NCI-H510A (cell line): ENCODE results near the gene MEIOB.
"Not testable (repeated sequence)": the region's sequence is repeated elsewhere in the genome, so short reads cannot be mapped to it uniquely, and the experiment has no call there.

Experiments
- DNase-seq: peaks from one replicate; lab custom pipeline; 2025; lab: John Stamatoyannopoulos, UW

MEIOB gene

DNA sequence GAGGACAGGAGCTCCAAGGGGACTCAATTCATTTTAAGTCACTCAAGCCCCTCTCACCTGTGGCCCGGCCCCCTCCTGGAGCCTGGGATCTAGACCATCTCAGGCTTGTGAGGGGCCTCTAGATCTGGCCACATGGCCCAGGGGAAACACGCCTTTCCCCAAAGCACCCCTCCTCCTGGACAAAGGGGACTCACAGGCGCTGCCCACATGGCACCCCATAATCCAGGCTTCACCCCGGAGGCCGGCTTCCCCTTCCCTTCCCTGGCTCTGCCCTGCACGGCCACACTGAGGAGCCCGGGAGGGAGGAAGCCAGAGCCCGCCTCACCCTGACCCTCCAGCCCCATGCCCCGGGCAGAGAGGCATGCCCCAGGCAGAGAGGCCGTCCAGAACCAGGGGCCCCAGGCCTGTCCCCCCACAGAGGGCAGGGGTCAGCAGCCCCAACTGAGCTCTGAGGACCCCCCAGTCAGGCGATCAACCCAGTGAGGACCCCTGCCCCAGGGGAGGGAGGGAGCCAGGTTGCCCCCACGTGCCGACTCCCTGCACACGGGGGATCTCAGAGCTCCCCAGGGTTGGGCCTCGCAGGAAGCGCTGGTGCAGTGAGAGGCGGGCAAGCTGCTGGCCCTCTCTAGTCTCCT is 35.4 kb upstream of the MEIOB start:
- DNase-seq = no peak

- DNase-seq = no peak
Observed at GRCh38 chr16:1906846-1907165, 34.8 kb upstream of the MEIOB start.

DNA sequence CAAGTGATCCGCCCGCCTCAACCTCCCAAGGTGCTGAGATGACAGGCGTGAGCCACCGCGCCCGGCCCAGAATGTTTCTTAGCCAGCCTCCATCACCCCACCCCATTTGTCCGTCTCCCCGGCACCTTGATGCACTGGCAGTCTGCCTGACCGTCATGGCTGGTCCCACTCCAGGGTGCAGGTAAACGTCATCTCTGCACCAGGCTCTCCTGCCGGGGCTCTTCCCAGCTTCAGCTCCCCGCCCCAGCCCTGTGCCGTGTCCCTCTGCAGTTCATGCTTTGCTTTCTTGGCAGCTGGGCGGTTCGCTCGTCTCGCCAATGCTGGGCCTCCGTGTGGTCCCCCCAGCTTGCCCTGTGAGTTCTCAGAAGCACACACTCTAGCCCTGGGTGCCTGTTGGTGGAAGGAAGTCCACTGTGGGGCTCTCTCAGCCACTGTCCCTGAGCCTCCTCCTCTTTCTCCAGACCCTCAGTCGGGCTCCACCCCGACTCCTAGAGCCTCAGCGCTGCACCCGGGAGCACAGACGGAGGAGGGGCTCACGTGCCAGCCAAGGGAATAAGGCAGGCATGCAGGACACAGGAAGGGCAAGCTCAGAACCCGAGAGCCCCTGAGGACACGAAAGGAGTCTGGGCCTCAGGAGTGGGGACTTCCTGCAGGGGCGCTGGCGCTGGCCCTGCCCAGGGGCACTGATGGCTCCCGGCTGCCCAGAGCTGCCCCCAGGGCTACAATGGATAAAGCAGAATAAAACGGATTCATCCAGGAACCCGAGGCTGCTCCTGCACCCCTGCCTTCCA is 34.3 kb upstream of the MEIOB start:
- no peak for DNase-seq

- DNase-seq = no peak
Observed at GRCh38 chr16:1903845-1904840, 32.2 kb upstream of the MEIOB start.

DNA sequence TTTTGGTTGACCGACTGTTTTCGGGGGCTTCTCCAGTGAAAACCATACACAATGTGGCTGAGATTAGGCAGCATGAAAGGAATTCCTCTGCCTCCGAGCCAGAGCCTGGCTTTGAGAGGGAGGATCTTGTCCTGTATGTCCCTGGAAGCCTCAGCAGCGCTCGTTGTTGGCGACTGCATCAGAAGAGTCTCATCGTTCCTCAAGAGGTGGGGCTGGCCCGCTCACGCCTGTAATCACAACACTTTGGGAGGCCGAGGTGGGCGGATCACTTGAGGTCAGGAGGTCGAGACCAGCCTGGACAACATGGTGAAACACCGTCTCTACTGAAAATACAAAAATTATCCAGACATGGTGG is 31.2 kb upstream of the MEIOB start:
- no peak for DNase-seq

GRCh38 chr16:1902547-1903219 is 30.7 kb upstream of the MEIOB start:
- DNase-seq = no peak

DNA sequence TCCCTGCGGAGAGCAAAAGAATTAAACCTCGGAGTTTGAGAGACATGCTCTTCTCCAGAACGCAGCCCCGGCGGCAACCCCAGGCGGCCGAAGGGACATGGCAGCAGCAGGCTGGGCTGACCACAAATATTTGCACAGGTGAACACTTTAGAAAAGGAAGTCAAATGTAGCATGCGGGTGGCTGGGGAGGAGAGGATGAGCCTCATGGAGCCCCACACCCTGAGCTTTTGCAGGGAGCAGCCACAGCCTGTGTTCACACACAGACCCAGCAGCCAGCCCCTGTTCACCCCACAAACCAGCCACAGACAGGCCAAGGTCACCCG is 28.4 kb upstream of the MEIOB start:
- DNase-seq = peak; percentile 88

DNA sequence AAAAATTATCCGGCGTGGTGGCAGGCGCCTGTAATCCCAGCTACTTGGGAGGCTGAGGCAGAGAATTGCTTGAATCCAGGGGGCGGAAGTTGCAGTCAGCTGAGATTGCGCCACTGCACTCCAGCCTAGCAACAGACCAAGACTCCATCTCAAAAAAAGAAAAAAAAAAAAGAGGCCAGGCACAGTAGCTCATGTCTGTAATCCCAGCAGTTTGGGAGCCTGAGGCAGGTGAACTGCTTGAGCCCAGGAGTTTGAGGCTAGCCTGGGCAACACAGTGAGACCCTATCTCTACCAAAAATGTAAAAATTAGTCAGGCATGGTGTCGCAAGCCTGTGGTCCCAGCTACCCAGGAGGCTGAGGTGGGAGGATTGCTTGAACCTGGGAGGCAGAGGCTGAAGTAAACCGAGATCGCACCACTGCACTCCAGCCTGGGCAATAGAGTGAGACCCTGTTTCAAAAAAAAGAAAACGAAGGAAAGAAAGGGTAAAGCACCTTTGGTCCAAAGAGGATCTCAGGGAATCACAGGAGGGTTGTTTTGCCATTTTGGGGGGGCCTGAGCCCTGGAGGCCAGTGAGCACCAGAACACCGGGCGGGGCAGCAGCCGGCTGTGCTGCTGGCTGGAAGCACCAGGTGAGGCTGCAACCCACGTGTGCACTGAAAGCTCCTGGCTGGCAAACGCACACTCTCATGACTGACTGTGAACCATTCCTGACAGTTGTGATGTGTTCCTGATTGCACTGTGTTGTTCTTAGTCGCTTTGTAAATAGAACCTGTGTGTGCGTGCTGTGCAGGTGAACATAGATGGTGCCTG is 27.9 kb upstream of the MEIOB start:
- DNase-seq = peak; percentile 88

GRCh38 chr16:1897692-1898091 is 25.7 kb upstream of the MEIOB start:
- not testable (repeated sequence) for DNase-seq

DNA sequence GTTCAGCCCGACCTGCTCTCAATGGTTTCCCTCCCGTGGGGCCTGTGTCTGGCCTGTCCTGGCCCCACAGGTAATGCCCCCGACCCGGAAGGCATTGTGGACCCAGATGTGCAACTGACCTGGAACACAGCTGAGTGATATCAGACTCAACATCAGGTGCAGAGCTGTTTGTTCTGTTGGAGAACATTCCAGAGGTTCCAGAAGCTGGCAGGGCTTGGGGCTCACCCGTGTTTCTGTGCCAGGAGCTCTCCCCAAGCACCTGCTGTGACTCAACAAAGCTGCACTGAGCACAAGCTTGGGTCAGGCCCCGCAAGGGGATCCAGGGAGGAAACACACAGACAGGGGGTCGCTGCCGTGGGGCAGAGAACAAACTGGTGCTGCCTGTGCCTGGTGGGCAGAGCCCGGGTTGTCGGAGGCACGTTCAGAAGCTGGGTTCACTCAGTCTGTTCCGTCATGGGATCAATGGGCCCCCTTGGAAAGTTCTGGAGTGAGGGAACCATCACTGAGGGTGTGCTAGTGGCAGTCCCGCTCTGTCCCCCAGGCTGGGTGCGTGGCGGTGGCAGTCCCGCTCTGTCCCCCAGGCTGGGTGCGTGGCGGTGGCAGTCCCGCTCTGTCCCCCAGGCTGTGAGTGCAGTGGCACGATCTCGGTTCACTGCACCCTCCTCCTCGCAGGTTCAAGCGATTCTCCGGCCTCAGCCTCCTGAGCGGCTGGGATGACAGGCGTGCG is 24.1 kb upstream of the MEIOB start:
- no peak for DNase-seq

DNA sequence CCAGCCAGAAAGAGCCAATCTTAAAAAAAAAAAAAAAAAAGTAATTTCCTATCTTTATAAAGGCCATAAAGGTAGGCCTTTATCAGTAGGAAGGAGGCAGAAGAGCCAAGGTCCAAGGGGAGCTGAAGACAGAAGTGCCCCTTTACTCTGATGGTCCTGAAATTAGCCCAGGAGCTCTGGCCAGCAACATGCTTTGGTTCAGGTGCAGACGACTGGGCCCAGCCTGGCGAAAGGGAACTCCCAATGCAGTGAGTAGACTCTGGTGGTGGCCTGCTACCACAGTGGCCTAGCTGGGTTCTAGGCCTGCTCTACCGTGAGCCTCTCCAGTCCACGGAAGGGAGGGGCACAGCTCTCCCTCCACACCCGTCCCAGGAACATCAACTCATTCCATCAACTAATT is 23.1 kb upstream of the MEIOB start:
- no peak for DNase-seq

DNA sequence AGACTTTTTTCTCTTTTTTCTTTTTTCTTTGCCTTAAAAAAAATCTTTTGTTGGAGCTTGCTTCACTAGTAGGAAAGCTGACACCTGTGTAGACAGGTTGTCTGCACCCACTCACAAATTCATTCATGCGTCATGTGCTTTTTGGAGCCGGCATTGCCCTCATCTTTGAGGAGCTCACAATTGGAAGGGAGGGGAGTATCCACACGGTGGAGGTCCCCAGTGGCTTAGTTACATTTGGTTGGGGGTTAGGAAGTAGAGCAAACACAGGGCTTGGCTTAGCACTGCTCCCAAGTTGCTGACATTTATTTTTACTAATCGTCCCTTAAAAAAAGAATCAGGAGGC is 18.7 kb upstream of the MEIOB start:
- no peak for DNase-seq

DNA sequence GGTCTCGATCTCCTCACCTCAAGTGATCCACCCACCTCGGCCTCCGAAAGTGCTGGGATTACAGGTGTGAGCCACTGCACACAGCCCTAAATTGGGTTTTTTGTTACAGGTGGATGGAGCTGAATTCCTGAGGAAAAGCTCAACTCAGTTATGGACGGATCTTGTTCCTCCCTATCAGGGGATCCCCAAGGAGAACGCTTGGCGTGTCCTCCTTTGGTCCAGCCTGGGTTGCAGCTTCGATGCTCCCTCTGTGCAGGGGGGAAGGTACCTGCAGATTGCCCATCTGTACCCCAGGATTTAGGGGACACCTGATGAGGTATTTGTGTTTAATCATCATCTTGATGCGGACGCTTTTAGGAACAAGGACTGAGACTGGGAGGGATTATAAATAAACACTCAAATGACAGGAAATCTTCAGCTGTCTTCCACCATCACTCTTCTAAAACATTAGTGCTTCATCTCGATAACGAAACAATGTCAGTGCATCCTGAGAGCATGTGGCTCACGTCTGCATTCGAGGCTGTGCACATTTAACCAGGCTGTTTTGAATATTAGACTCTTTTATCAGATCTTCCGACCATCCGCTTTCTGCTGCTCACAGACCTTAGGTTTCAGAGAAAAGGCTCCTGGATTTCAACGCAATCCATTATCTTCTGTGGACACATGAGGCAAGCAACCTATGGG is 18.2 kb upstream of the MEIOB start:
- no peak for DNase-seq

DNA sequence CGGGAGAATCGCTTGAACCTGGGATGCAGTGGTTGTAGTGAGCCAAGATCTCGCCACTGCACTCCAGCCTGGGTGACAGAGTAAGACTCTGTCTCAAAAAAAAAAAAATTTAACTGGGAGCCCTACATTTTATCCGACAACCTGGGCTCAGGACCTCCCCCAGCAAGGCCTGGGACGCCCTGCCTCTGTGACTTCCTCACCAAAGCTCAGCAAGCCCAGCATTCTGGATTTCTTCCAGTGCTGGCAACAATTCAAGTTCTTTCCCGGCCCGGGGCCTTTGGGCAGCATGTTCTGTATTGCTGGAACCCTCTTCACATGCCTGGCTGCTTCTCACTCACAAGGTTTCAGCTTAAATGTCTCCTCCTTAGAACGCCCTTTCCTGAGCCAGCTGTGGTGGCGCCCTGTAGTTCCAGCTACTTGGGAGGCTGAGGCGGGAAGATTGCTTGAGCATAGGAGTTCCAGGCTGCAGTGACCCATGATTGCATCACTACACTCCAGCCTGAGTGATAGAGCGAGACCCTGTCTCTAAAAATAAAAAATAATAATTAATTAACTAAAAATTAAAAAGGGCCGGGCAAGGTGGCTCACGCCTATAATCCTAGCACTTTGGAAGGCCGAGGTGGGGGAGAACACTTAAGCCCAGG is 15.9 kb upstream of the MEIOB start:
- DNase-seq = no peak

DNA sequence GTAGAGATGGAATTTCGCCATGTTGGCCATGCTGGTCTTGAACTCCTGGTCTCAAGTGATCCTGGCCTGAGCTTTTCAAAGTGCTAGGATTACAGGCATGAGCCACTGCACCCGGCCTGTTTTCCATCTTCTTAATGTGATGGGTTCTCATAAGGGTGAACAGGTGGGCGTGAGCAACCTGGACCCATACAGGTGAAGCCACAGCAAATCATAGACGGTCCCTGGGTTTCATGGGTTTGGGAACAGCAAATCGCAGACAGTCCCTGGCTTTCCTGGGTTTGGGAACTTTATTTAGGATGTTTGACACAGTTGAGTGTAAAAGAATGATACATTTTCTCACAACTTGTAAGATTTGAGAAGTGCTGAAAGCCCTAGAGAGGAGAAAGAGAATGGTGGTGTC is 12.9 kb upstream of the MEIOB start:
- DNase-seq = no peak

DNA sequence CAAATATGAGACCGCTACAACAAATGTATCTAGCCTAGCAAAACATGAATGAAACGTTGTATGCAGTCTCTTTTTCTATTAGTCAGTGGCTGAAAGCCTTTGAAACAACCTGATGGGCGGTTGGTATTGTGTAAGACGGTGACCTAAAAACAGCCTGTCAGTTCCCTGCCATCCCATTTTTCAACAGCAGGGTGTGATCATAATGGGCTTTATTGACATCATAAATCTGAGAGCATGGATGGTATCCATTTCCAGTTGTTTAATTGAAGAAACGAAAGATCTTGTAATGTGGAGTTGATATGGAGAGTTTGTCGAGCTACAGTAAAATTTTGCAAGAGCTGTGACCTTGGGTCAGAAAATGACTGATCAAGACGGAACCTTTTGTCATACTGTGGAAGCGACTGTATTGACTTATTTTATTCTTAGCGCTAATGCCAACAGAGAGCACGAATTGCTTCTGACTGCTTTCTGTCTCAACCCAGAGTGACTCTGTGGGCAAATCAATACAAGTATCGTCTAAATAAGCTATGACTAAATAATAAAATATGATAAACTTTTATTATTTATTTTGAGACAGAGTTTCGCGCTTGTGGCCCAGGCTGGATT is 12.3 kb upstream of the MEIOB start:
- DNase-seq = no peak

GRCh38 chr16:1881172-1881571 is 9.2 kb upstream of the MEIOB start:
- DNase-seq = not testable (repeated sequence)

- no peak for DNase-seq
Observed at GRCh38 chr16:1879477-1879876, 7.5 kb upstream of the MEIOB start.

DNA sequence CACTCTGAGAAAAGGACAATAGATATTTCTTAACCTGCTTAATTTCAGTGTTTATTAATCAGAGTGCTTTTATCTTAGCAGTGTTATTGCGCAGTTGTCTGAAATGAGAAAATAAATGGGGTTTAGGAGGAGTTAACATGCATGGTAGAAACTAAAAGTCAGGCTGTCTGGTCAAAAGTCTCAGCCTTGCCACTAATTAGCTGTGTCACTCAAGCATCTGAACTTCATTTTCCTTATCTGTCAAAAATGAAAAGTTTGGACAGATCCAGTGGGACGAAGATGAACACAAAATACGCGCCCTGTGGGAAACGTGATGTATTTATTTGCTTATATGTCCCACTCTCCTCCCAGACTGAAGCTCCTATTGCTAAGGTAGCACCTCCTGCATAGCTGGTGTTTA is 6.3 kb upstream of the MEIOB start:
- DNase-seq = no peak

DNA sequence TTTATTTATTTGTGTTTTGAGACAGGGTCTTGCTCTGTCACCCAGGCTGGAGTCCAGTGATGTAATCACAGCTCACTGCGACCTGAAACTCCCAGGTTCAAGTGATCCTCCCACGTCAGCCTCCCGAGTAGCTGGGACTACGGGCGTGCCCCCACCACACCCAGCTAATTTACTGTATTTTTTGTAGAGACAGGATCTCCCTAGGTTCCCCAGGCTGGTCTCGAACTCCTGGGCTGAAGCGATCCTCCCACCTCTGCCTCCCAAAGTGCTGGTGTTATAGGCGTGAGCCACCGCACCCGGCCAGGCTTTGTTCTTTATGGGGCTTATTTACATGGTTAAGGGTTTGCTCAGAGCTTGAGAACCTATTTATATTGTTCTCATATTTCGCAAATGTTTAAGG is 5.8 kb upstream of the MEIOB start:
- no peak for DNase-seq
